Stimulated activated CD8-positive, alpha-beta memory T cell treated with anti-CD3 and anti-CD28 coated beads, Interleukin-15, amount 100 ng/mL, for 48 hours (primary cell): ENCODE results near the gene CLIP2.
"Not testable (repeated sequence)": the region's sequence is repeated elsewhere in the genome, so short reads cannot be mapped to it uniquely, and the experiment has no call there.

Experiments
- DNase-seq, 2 donors: peaks; one replicate each; pipeline ENCODE4 v3.0.0-alpha.2; 2020; ENCODE audit warnings: low read depth in 2 of 2

The CLIP2 gene

GRCh38 chr7:74297516-74298233 lies 8.5 kb downstream of the CLIP2 start:
- no peak for DNase-seq

- DNase-seq, result no peak
Observed at GRCh38 chr7:74299401-74299800, 10.2 kb downstream of the CLIP2 start.

- no peak for DNase-seq
Observed at GRCh38 chr7:74300926-74301325, 11.7 kb downstream of the CLIP2 start.

GRCh38 chr7:74302745-74303221 lies 13.6 kb downstream of the CLIP2 start:
- DNase-seq, result no peak

GRCh38 chr7:74304550-74304949 lies 15.3 kb downstream of the CLIP2 start:
- DNase-seq, result no peak

- DNase-seq, result no peak
Observed at GRCh38 chr7:74306004-74306729, 17.0 kb downstream of the CLIP2 start.

GRCh38 chr7:74306730-74307469 lies 17.7 kb downstream of the CLIP2 start:
- peak in 1 of 2 donors; percentile 19 for DNase-seq

- DNase-seq, result no peak
Observed at GRCh38 chr7:74307738-74308505, 18.7 kb downstream of the CLIP2 start.

GRCh38 chr7:74309181-74309580 lies 20.0 kb downstream of the CLIP2 start:
- DNase-seq, result no peak

GRCh38 chr7:74311305-74311744 lies 22.1 kb downstream of the CLIP2 start:
- DNase-seq, result no peak

GRCh38 chr7:74312418-74313028 lies 23.3 kb downstream of the CLIP2 start:
- no peak for DNase-seq

GRCh38 chr7:74315891-74316290 lies 26.7 kb downstream of the CLIP2 start:
- not testable (repeated sequence) for DNase-seq

- no peak for DNase-seq
Observed at GRCh38 chr7:74317146-74317782, 28.1 kb downstream of the CLIP2 start.

GRCh38 chr7:74318043-74318442 lies 28.8 kb downstream of the CLIP2 start:
- no peak for DNase-seq

GRCh38 chr7:74320645-74321221 lies 31.5 kb downstream of the CLIP2 start:
- DNase-seq, result no peak

GRCh38 chr7:74322892-74323291 lies 33.7 kb downstream of the CLIP2 start:
- not testable (repeated sequence) for DNase-seq

GRCh38 chr7:74324531-74325209 lies 35.5 kb downstream of the CLIP2 start:
- no peak for DNase-seq

- no peak for DNase-seq
Observed at GRCh38 chr7:74325210-74325565, 36.0 kb downstream of the CLIP2 start.

GRCh38 chr7:74329225-74329624 lies 40.0 kb downstream of the CLIP2 start:
- no peak for DNase-seq
